SK-N-SH (cell line): ENCODE results near the gene UMODL1. TPM values are rescaled to one million over a fixed set of nuclear protein-coding genes. Genes with fewer than 3 reads are reported as not detected.

Experiments
- CTCF ChIA-PET: fragments of 300-600, 350-600 bp; formaldehyde crosslinking; extraction: SDS; loops from one replicate; lab custom pipeline; 2021; lab: Yijun Ruan, JAX
- POLR2A ChIA-PET: fragments of 350-600 bp; sonication (Branson Sonifier 250); formaldehyde crosslinking; extraction: SDS; loops from one replicate; lab custom pipeline; 2020; ENCODE audit warnings: antibody characterized with exemption, inconsistent platforms; lab: Yijun Ruan, JAX
- DNase-seq: peaks from one replicate; pipeline ENCODE4 v3.0.0; 2012
- H2AFZ ChIP-seq: fragments of 200-600 bp; sonication (generic); 2 replicates; pipeline ENCODE4 v1.8.1; 2016; ENCODE audit warnings: antibody characterized with exemption, mild to moderate bottlenecking, low read depth
- H3F3A ChIP-seq: fragments of 200-600 bp; sonication (generic); replicated peaks from 2 replicates; pipeline ENCODE3; 2016; ENCODE audit warnings: antibody characterized with exemption, mild to moderate bottlenecking; ENCODE audit not compliant: insufficient read depth
- H3K27ac ChIP-seq, 2 experiments: fragments of 200-500 bp in 1 of 2; fragments of 200-600 bp in 1 of 2; sonication (Bioruptor generic) in 1 of 2; sonication (generic), shearing (Covaris generic) in 1 of 2; 2 replicates each; pipeline versions ENCODE4 v1.5.1 to v1.6.1; 2014 to 2016; ENCODE audit warnings: low read depth in 2 of 2, inconsistent platforms in 1 of 2, low read length in 1 of 2, mild to moderate bottlenecking in 1 of 2, mixed read lengths in 1 of 2
- H3K27me3 ChIP-seq: fragments of 200-600 bp; sonication (generic), shearing (Covaris generic); 2 replicates; pipeline ENCODE4 v1.6.1; 2016; ENCODE audit warnings: mixed run types; ENCODE audit not compliant: insufficient read depth
- H3K36me3 ChIP-seq, 2 experiments: fragments of 200-500 bp in 1 of 2; fragments of 200-600 bp in 1 of 2; sonication (Bioruptor generic) in 1 of 2; sonication (generic) in 1 of 2; replicated peaks in 1 of 2; 2 replicates each; pipeline versions ENCODE3 to v1.5.1; 2014 to 2016; ENCODE audit warnings: low read length in 1 of 2, mild to moderate bottlenecking in 1 of 2; ENCODE audit not compliant: insufficient read depth in 2 of 2, control insufficient read depth in 1 of 2
- H3K4me1 ChIP-seq, 2 experiments: fragments of 200-500 bp in 1 of 2; fragments of 200-600 bp in 1 of 2; sonication (Bioruptor generic) in 1 of 2; sonication (generic), shearing (Covaris generic) in 1 of 2; 2 replicates each; pipeline versions ENCODE4 v1.5.1 to v1.6.1; 2014 to 2016; ENCODE audit warnings: low read depth in 1 of 2, low read length in 1 of 2, mixed run types in 1 of 2; ENCODE audit not compliant: insufficient read depth in 2 of 2, control insufficient read depth in 1 of 2
- H3K4me2 ChIP-seq: fragments of 200-600 bp; sonication (generic), shearing (Covaris generic); 2 replicates; pipeline ENCODE4 v1.6.1; 2017; ENCODE audit warnings: mixed run types
- H3K4me3 ChIP-seq, 2 experiments: fragments of 200-500 bp in 1 of 2; fragments of 200-600 bp in 1 of 2; sonication (Bioruptor generic) in 1 of 2; sonication (generic), shearing (Covaris generic) in 1 of 2; 2 replicates each; pipeline versions ENCODE4 v1.5.1 to v1.8.1; 2014 to 2016; ENCODE audit warnings: low read depth in 2 of 2, inconsistent platforms in 1 of 2, low read length in 1 of 2, mild to moderate bottlenecking in 1 of 2, mixed read lengths in 1 of 2, moderate library complexity in 1 of 2
- H3K79me2 ChIP-seq: fragments of 200-600 bp; sonication (generic); 2 replicates; pipeline ENCODE4 v1.8.1; 2017; ENCODE audit warnings: mild to moderate bottlenecking; ENCODE audit not compliant: insufficient read depth
- H3K9ac ChIP-seq: fragments of 200-600 bp; sonication (generic); 2 replicates; pipeline ENCODE4 v1.6.1; 2017; ENCODE audit warnings: mixed run types
- H3K9me2 ChIP-seq: fragments of 200-600 bp; sonication (generic); 2 replicates; pipeline ENCODE4 v1.6.1; 2017; ENCODE audit warnings: mixed run types
- H3K9me3 ChIP-seq: fragments of 200-600 bp; sonication (generic); 2 replicates; pipeline ENCODE4 v1.6.1; 2017; ENCODE audit warnings: mixed run types, mild to moderate bottlenecking, moderate library complexity
- H4K20me1 ChIP-seq: fragments of 200-600 bp; sonication (generic); 2 replicates; pipeline ENCODE4 v1.6.1; 2017; ENCODE audit warnings: mild to moderate bottlenecking, mixed run types; ENCODE audit not compliant: insufficient read depth
- ELF1 ChIP-seq: IDR thresholded peaks from 2 replicates; pipeline ENCODE4 v1.4.0; 2012
- EP300 ChIP-seq, 2 experiments: IDR thresholded peaks; 2 replicates each; pipeline versions ENCODE4 v1.4.0 to v1.6.1; 2012; ENCODE audit warnings: borderline replicate concordance in 1 of 2, low read depth in 1 of 2, low read length in 1 of 2
- FOSL2 ChIP-seq: IDR thresholded peaks from 2 replicates; pipeline ENCODE4 v1.4.0; 2012; ENCODE audit warnings: low read depth, mild to moderate bottlenecking, moderate library complexity, borderline replicate concordance
- FOXJ3 ChIP-seq: sonication (generic); formaldehyde crosslinking; IDR thresholded peaks from 2 replicates; pipeline ENCODE4 v1.5.1; 2020; ENCODE audit warnings: mild to moderate bottlenecking, missing genetic modification reagents
- FOXM1 ChIP-seq: IDR thresholded peaks from 2 replicates; pipeline ENCODE4 v1.4.0; 2012; ENCODE audit warnings: low read depth, mild to moderate bottlenecking
- GABPA ChIP-seq: IDR thresholded peaks from 2 replicates; pipeline ENCODE4 v1.4.0; 2012; ENCODE audit warnings: low read depth, mild to moderate bottlenecking
- GATA2 ChIP-seq: sonication (generic); formaldehyde crosslinking; IDR thresholded peaks from 2 replicates; pipeline ENCODE4 v1.5.0; 2020; ENCODE audit warnings: mild to moderate bottlenecking, missing genetic modification reagents
- JUND ChIP-seq: IDR thresholded peaks from 2 replicates; pipeline ENCODE4 v1.4.0; 2012
- MXI1 ChIP-seq: IDR thresholded peaks from 2 replicates; pipeline ENCODE4 v1.6.1; 2012; ENCODE audit warnings: mild to moderate bottlenecking, low read depth, low read length, improper control_type of control experiment
- NRF1 ChIP-seq: IDR thresholded peaks from 2 replicates; pipeline ENCODE4 v1.6.1; 2012; ENCODE audit warnings: low read depth, mild to moderate bottlenecking, low read length
- POLR2AphosphoS5 ChIP-seq: IDR thresholded peaks from 2 replicates; pipeline ENCODE4 v1.6.1; 2012; ENCODE audit warnings: low read depth, low read length
- REST ChIP-seq: IDR thresholded peaks from 2 replicates; pipeline ENCODE4 v1.6.1; 2012; ENCODE audit warnings: mild to moderate bottlenecking, low read depth, low read length, moderate library complexity
- RFX5 ChIP-seq: IDR thresholded peaks from 2 replicates; pipeline ENCODE4 v1.6.1; 2012; ENCODE audit warnings: mild to moderate bottlenecking, improper control_type of control experiment, low read length
- RXRA ChIP-seq: IDR thresholded peaks from 2 replicates; pipeline ENCODE4 v1.4.0; 2012; ENCODE audit warnings: low read depth, mild to moderate bottlenecking, borderline replicate concordance
- TAF1 ChIP-seq: IDR thresholded peaks from 2 replicates; pipeline ENCODE4 v1.6.1; 2012; ENCODE audit warnings: low read depth, mild to moderate bottlenecking, low read length, moderate library complexity, borderline replicate concordance
- TCF12 ChIP-seq: IDR thresholded peaks from 2 replicates; pipeline ENCODE4 v1.4.0; 2012
- TEAD4 ChIP-seq: IDR thresholded peaks from 2 replicates; pipeline ENCODE4 v1.4.0; 2012; ENCODE audit warnings: mild to moderate bottlenecking, borderline replicate concordance; ENCODE audit not compliant: insufficient read depth
- YY1 ChIP-seq: IDR thresholded peaks from 2 replicates; pipeline ENCODE4 v1.4.0; 2012; ENCODE audit warnings: low read depth, mild to moderate bottlenecking
- WGBS: methylation state at CpG from one replicate; pipeline ENCODE4 v1.1.6; 2017; ENCODE audit warnings: low lambda C conversion rate; 5-methylcytosine and 5-hydroxymethylcytosine counted together
- polyA plus RNA-seq, 3 experiments: library from polyadenylated mRNA; depleted of rRNA; stranded (reverse); fragments of >200 nt; gene quantifications; 2 replicates each; pipeline ENCODE4 v1.2.3, GENCODE V29; 2012
- TF ChIP-seq, protein P1 (sequence below): fragments of 150-350 bp; IDR thresholded peaks from 2 replicates; pipeline ENCODE4 v1.6.1; 2017; ENCODE audit warnings: antibody characterized with exemption, low read length, low read depth, borderline replicate concordance
- TF ChIP-seq, protein P2 (sequence below): IDR thresholded peaks from 2 replicates; pipeline ENCODE4; 2012

The UMODL1 gene
- polyA plus RNA-seq, 1 of the 3 experiments (the other 2 are of a cell fraction): not detected

GRCh38 chr21:42156690-42157605 is 85.8 kb downstream of the UMODL1 start:
- CTCF ChIA-PET: interaction anchor here (0.8 to 5.4 kb wide), 6 partner anchors 10 to 153 kb away, joined by 3 to 52 read pairs (median 3); no protein-coding TSS in a partner anchor
- Histone ChIP-seq H3K4me1 (peaks cover 0 to 22% of the 10 kb centered on the region in 2 experiments; a peak in 2 of 4 replicates), H3K4me3 (no peak overlapping the region), H3K9ac (no peak overlapping the region), H3K36me3 (no peaks in the 10 kb centered on the region), H3K4me2 (no peak overlapping the region), H3K27me3 (peaks cover 5% of the 10 kb centered on the region; the same call in 1 of the 2 replicates), H3K79me2 (no peaks in the 10 kb centered on the region), H2AFZ (no peak overlapping the region), H3K9me3 (no peaks in the 10 kb centered on the region), H3K9me2 (no peaks in the 10 kb centered on the region), H4K20me1 (no peaks in the 10 kb centered on the region), H3F3A (no peaks in the 10 kb centered on the region), H3K27ac (peak overlapping the region in 1 of 2 experiments; percentile 78; a peak in 2 of 4 replicates)
- WGBS: 43% methylated on average over 14 of the region's 20 CpGs
- TF ChIP-seq POLR2AphosphoS5 (no peak), FOXJ3 (peak; percentile 55; the same call in 1 of the 2 replicates), GATA2 (CRISPR knock-in tag) (peak; percentile 25; the same call in 1 of the 2 replicates), EP300 (IDR thresholded peaks at IDR 0.05; ENCODE audit: borderline replicate concordance in 1 of 2, low read depth in 1 of 2, low read length in 1 of 2) (peak in 1 of 2 experiments; percentile 42; a peak in 1 of 4 replicates)
- peak; percentile 78 for DNase-seq
- POLR2A ChIA-PET: interaction anchor here (1.3 to 1.5 kb wide), 3 partner anchors 64 to 102 kb away, joined by 3 to 4 read pairs (median 3); no protein-coding TSS in a partner anchor

DNA sequence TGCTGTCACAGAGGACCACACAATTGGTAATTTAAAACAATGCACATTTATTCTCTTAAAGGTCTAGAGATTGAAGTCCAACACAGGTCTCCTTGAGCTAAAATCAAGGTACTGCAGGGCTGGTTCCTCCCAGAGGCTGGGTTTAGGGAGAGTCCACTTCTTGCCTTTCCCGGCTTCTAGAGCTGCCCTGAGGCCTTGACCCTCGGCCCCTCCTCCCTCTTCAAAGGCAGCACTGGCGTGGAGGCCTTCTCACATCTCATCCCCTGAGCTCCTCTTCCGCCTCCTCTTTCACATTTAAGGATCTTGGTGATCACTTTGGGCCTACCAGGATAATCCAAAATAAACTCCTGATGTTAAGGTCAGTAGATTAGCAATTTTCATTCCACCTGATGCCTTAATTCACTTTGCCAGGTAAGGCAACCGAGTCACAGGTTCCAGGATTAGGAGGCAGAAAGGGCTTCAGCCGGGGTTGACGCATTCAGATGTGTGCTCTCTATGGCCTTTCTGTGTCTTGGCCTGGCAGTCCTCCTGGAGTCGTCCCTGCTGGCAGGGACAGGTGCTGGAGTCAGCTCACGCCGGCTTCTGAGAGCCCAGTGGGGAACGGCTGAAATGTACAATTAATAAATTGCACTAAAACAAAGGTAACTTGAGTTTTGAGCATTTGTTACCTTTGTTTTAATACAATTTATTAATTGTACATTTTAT is 86.6 kb downstream of the UMODL1 start:
- POLR2A ChIA-PET: interaction anchor here (1.3 to 1.5 kb wide), 3 partner anchors 63 to 101 kb away, joined by 3 to 4 read pairs (median 3); no protein-coding TSS in a partner anchor
- no peak for TF ChIP-seq TEAD4
- no peak for TF ChIP-seq YY1
- no peak for TF ChIP-seq FOXJ3
- TF ChIP-seq GABPA: no peak
- no peak for TF ChIP-seq GATA2 (CRISPR knock-in tag)
- no peak for TF ChIP-seq RFX5
- no peak for TF ChIP-seq FOSL2
- no peak for TF ChIP-seq MXI1
- no peak for TF ChIP-seq TCF12
- TF ChIP-seq NRF1: no peak
- TF ChIP-seq, protein P1, sequence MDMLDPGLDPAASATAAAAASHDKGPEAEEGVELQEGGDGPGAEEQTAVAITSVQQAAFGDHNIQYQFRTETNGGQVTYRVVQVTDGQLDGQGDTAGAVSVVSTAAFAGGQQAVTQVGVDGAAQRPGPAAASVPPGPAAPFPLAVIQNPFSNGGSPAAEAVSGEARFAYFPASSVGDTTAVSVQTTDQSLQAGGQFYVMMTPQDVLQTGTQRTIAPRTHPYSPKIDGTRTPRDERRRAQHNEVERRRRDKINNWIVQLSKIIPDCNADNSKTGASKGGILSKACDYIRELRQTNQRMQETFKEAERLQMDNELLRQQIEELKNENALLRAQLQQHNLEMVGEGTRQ: no peak
- TF ChIP-seq FOXM1: no peak
- TF ChIP-seq, protein P2, sequence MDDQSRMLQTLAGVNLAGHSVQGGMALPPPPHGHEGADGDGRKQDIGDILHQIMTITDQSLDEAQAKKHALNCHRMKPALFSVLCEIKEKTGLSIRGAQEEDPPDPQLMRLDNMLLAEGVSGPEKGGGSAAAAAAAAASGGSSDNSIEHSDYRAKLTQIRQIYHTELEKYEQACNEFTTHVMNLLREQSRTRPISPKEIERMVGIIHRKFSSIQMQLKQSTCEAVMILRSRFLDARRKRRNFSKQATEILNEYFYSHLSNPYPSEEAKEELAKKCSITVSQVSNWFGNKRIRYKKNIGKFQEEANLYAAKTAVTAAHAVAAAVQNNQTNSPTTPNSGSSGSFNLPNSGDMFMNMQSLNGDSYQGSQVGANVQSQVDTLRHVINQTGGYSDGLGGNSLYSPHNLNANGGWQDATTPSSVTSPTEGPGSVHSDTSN: no peak
- no peak for TF ChIP-seq TAF1
- TF ChIP-seq REST: no peak
- no peak for TF ChIP-seq RXRA
- no peak for TF ChIP-seq POLR2AphosphoS5
- no peak for TF ChIP-seq ELF1
- no peak for TF ChIP-seq JUND

More for the DNA sequence above, 86.6 kb downstream of the UMODL1 start:
- Histone ChIP-seq H3K9me2 (no peaks in the 10 kb centered on the region), H3K9ac (no peak overlapping the region), H3F3A (no peaks in the 10 kb centered on the region), H3K9me3 (no peaks in the 10 kb centered on the region), H3K36me3 (no peaks in the 10 kb centered on the region), H3K27me3 (peaks cover under 1% of the 10 kb centered on the region; the same call in 1 of the 2 replicates), H2AFZ (no peak overlapping the region), H3K4me3 (no peak overlapping the region), H4K20me1 (no peaks in the 10 kb centered on the region), H3K4me1 (peaks cover 0 to 17% of the 10 kb centered on the region in 2 experiments; a peak in 2 of 4 replicates), H3K4me2 (no peak overlapping the region), H3K79me2 (no peaks in the 10 kb centered on the region), H3K27ac (peak overlapping the region in 1 of 2 experiments; percentile 78; a peak in 2 of 4 replicates)
- CTCF ChIA-PET: interaction anchor here (1.0 to 5.4 kb wide), 3 partner anchors 11 to 152 kb away, joined by 3 to 52 read pairs (median 8); no protein-coding TSS in a partner anchor
- no peak for DNase-seq
- 56% methylated on average over 11 of the region's 11 CpGs for WGBS
